Adrenal gland (tissue), 12 donors: ENCODE data around the gene ROR1. TPM values are rescaled to one million over a fixed set of nuclear protein-coding genes. Genes with fewer than 3 reads are reported as not detected.

ENCODE experiments used
- DNase-seq, 7 donors: peaks; one replicate each; pipeline ENCODE4 v3.0.0-alpha.2; 2019 to 2020
- H3K27ac ChIP-seq, 5 donors: fragments of 200-600 bp; sonication (generic) in 4 of 5; 1 replicate in 3 of 5; 2 replicates in 2 of 5; pipeline versions ENCODE4 v1.5.1 to v1.8.0; 2016 to 2020; ENCODE audit warnings: mild to moderate bottlenecking in 1 of 5
- H3K27me3 ChIP-seq: fragments of 200-600 bp; 2 replicates; pipeline ENCODE4 v1.8.0; 2021
- H3K36me3 ChIP-seq, 2 donors: fragments of 200-600 bp; replicated peaks in 1 of 2; 1 replicate in 1 of 2; 2 replicates in 1 of 2; pipeline versions ENCODE4 v1.5.1 to v1.8.0; 2018 to 2022
- H3K4me1 ChIP-seq, 2 donors: fragments of 200-600 bp; replicated peaks in 1 of 2; 1 replicate in 1 of 2; 2 replicates in 1 of 2; pipeline versions ENCODE4 v1.5.1 to v1.8.0; 2018 to 2021
- H3K4me3 ChIP-seq, 4 donors: fragments of 200-600 bp; sonication (generic) in 3 of 4; one replicate each; pipeline ENCODE4 v1.5.1; 2016 to 2018
- H3K9me3 ChIP-seq, 3 donors: fragments of 200-600 bp; sonication (generic) in 1 of 3; replicated peaks in 1 of 3; 1 replicate in 2 of 3; 2 replicates in 1 of 3; pipeline versions ENCODE4 v1.5.1 to v1.8.0; 2016 to 2021
- POLR2A ChIP-seq, 2 donors: fragments of 450-650 bp; IDR thresholded peaks; one replicate each; pipeline ENCODE4 v1.6.1; 2017; ENCODE audit warnings: antibody characterized with exemption in 2 of 2, mild to moderate bottlenecking in 2 of 2, moderate library complexity in 1 of 2
- WGBS, 4 donors: extraction: QIAGEN DNeasy Blood & Tissue Kit in 2 of 4; methylation state at CpG; one replicate each; pipeline versions ENCODE4 v1.1.5 to v1.1.7; 2013 to 2017; 5-methylcytosine and 5-hydroxymethylcytosine counted together
- intact Hi-C, 2 donors: fragments of 100-400 bp; cut with DNase I; formaldehyde crosslinking; loops; one replicate each; pipeline versions ENCODE4 v1.14.1 to v1.15.0; 2022 to 2023
- polyA plus RNA-seq, 3 donors: library from polyadenylated mRNA; stranded (reverse); fragments of 200-250 nt in 2 of 3; fragments of 350-450 nt in 1 of 3; fragmentation: Illumina TruSeq in 1 of 3; extraction: RNeasy Lipid Tissue Mini Kit (QIAGEN cat#74804) in 1 of 3; gene quantifications; one replicate each; pipeline ENCODE4 v1.2.3, GENCODE V29; 2013 to 2014
- total RNA-seq, 9 donors: library from RNA; depleted of rRNA in 4 of 9; stranded (reverse); fragments of >200 nt in 4 of 9; fragments of 120-200 nt in 1 of 9; fragmentation: NEBNext Ultra II Directional in 1 of 9; extraction: Animal tissue kit (Norgen Biotek cat#: 25700) in 1 of 9; gene quantifications; one replicate each; pipeline versions ENCODE4 v1.1.0 to v1.2.4, GENCODE V29; 2013 to 2023
- TF ChIP-seq, protein P1 (sequence below), 6 experiments: fragments of 450-650 bp in 4 of 6; fragments of 200-600 bp in 2 of 6; sonication (generic) in 1 of 6; IDR thresholded peaks; 1 replicate in 5 of 6; 2 replicates in 1 of 6; pipeline versions ENCODE4 v1.5.1 to v1.8.0; 2016 to 2021; ENCODE audit warnings: antibody characterized with exemption in 6 of 6, mild to moderate bottlenecking in 2 of 6, moderate library complexity in 1 of 6
- donor health status: healthy with polysubstance abuse.
- donor health status: Bipolar disorder and iron deficiency.
- donor health status: DM: yes; HTN: yes; CAD: no.
- donor health status: DM: no; HTN: no; CAD: no.
- donor health status: DM: no; HTN: no; CAD: no.
- donor health status: DM: yes; HTN: yes; CAD: no.

ROR1 gene
- total and polyA plus RNA-seq, 12 donors: 0.54 to 4.6 (median 2.6) TPM

DNA sequence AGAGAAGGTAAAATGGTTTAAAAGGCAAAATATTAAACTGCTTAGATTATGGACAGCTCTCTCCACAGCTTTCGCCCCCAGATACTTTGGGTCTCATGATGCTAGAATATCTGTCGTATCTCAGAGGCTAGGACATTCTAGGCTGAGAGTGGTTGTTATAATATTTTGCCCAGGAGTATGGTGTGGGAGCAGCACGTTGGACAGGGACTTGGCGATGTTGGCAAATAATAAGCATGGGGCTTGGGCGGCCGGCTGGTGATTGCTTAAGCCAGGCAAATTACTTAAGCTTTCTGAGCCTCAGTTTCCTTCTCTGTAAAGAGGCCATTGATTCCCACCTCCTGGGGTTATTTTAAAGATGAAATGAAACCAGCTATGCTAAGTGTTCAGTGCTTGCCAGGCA, 133.2 kb downstream of the ROR1 start:
- TF ChIP-seq, protein P1, sequence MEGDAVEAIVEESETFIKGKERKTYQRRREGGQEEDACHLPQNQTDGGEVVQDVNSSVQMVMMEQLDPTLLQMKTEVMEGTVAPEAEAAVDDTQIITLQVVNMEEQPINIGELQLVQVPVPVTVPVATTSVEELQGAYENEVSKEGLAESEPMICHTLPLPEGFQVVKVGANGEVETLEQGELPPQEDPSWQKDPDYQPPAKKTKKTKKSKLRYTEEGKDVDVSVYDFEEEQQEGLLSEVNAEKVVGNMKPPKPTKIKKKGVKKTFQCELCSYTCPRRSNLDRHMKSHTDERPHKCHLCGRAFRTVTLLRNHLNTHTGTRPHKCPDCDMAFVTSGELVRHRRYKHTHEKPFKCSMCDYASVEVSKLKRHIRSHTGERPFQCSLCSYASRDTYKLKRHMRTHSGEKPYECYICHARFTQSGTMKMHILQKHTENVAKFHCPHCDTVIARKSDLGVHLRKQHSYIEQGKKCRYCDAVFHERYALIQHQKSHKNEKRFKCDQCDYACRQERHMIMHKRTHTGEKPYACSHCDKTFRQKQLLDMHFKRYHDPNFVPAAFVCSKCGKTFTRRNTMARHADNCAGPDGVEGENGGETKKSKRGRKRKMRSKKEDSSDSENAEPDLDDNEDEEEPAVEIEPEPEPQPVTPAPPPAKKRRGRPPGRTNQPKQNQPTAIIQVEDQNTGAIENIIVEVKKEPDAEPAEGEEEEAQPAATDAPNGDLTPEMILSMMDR (IDR thresholded peaks at IDR 0.05): no peak
- no peak for TF ChIP-seq POLR2A (IDR thresholded peaks at IDR 0.05)
- Histone ChIP-seq H3K4me1 (no peaks in the 10 kb centered on the region), H3K27me3 (no peaks in the 10 kb centered on the region), H3K4me3 (no peak overlapping the region), H3K36me3 (no peaks in the 10 kb centered on the region), H3K9me3 (no peaks in the 10 kb centered on the region), H3K27ac (no peak overlapping the region)
- 89 to 97% (median 94%) methylated on average over 6 of the region's 6 CpGs for WGBS, 4 donors
- DNase-seq: no peak
- intact Hi-C loops: no loop called here

DNA sequence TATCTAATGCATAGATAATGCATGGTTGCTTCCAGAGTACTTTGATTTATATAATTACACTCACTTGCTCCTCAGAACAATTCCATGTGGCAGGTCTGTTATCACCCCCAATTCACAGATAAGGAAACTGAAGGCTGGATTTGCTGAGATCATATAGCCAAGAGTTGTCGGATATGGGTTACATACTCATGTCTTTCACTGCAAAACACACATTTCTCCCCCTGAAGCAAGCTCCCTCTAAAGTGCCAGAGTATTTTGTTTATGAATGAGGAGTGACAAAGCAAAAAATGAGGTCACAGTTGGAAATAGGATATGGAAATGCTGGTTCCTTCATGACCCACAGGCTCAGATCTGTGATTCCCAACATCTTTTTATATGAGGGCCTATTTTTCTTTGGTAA, 134.2 kb downstream of the ROR1 start:
- DNase-seq: no peak
- Histone ChIP-seq H3K9me3 (no peaks in the 10 kb centered on the region), H3K4me3 (no peak overlapping the region), H3K27ac (no peak overlapping the region), H3K27me3 (no peaks in the 10 kb centered on the region), H3K36me3 (no peaks in the 10 kb centered on the region), H3K4me1 (no peaks in the 10 kb centered on the region)
- WGBS, 4 donors: 89 to 97% (median 93%) methylated on average over 1 of the region's 1 CpG
- TF ChIP-seq, protein P1 (IDR thresholded peaks at IDR 0.05): no peak
- TF ChIP-seq POLR2A (IDR thresholded peaks at IDR 0.05): no peak
- intact Hi-C loops: no loop called here

DNA sequence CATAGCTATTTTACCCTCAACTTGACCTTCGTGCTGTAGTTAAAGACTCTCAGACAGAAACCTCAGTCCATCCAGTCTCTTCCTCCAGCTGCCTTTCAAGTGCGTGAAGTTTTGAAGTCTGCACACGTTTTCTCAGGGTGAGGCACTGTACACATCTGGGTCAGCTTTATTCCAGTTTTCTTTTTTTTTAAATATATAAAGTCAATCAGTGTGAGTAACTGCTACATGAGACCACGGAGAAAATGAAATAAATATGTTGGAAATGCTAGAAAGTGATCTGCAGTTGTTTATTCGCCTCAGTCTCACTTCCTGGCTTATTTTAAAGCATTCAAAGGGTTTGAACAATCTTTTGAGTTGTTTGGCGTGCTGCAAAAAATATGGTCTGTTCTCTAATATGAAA, 135.7 kb downstream of the ROR1 start:
- WGBS, 4 donors: 71 to 83% (median 77%) methylated on average over 6 of the region's 6 CpGs
- H3K36me3 ChIP-seq: no peaks in the 10 kb centered on the region
- no peaks in the 10 kb centered on the region for H3K27me3 ChIP-seq
- DNase-seq: no peak
- no peak overlapping the region for H3K4me3 ChIP-seq
- no peak for TF ChIP-seq POLR2A (IDR thresholded peaks at IDR 0.05)
- TF ChIP-seq, protein P1 (IDR thresholded peaks at IDR 0.05): no peak
- H3K9me3 ChIP-seq: no peaks in the 10 kb centered on the region
- intact Hi-C loops: no loop called here
- H3K27ac ChIP-seq: no peak overlapping the region
- no peaks in the 10 kb centered on the region for H3K4me1 ChIP-seq

DNA sequence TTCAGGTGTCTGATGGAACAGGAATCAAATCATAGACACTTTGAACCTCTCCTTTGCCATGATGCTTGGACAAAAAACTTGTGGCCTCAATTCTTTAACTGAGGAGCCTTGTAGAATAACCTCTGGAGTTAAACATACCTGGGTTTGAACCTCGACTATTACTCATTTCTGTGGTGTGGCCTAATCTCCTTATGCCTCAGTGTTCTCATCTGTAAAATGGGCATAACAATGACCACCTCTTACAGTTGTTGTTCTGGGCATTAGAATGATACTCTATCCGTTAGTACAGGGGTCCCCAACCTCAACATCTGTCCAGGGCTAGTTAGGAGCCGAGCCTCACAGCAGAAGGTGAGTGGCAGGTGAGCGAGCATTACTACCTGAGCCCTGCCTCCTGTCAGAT, 137.2 kb downstream of the ROR1 start:
- 59 to 84% (median 80%) methylated on average over 3 to 4 of the region's 4 CpGs for WGBS, 4 donors
- Histone ChIP-seq H3K9me3 (no peaks in the 10 kb centered on the region), H3K27ac (no peak overlapping the region), H3K27me3 (no peaks in the 10 kb centered on the region), H3K4me1 (no peaks in the 10 kb centered on the region), H3K36me3 (no peaks in the 10 kb centered on the region), H3K4me3 (no peak overlapping the region)
- intact Hi-C loops: loop anchor here in 1 of 2 donors (10.0 kb wide), 1 partner anchor 226 kb away; no protein-coding TSS in a partner anchor
- TF ChIP-seq POLR2A (IDR thresholded peaks at IDR 0.05): no peak
- TF ChIP-seq, protein P1 (IDR thresholded peaks at IDR 0.05): no peak
- no peak for DNase-seq
